Prostate gland (tissue), 2 donors: ENCODE data around the gene ZNF22. TPM values are rescaled to one million over a fixed set of nuclear protein-coding genes. Genes with fewer than 3 reads are reported as not detected.

ENCODE experiments used
- DNase-seq: peaks from one replicate; pipeline ENCODE4 v3.0.0-alpha.2; 2019; ENCODE audit warnings: low spot score
- H3K27ac ChIP-seq, 2 donors: fragments of 200-600 bp; sonication (generic); 2 replicates each; pipeline ENCODE4 v1.5.1; 2017 to 2019
- H3K27me3 ChIP-seq: fragments of 200-600 bp; sonication (generic); replicated peaks from 2 replicates; pipeline ENCODE4 v1.5.1; 2019; ENCODE audit not compliant: insufficient read depth
- H3K36me3 ChIP-seq, 2 donors: fragments of 200-600 bp; sonication (generic); 1 replicate in 1 of 2; 2 replicates in 1 of 2; pipeline versions ENCODE4 v1.5.1 to v1.8.1; 2017 to 2019
- H3K4me1 ChIP-seq: fragments of 200-600 bp; sonication (generic); replicated peaks from 2 replicates; pipeline ENCODE4 v1.5.1; 2019
- H3K4me3 ChIP-seq, 2 donors: fragments of 200-600 bp; sonication (generic); 2 replicates each; pipeline ENCODE4 v1.5.1; 2017 to 2019
- H3K9me3 ChIP-seq: fragments of 200-600 bp; sonication (generic); 2 replicates; pipeline ENCODE4 v1.5.1; 2017
- CTCF ChIP-seq, 4 experiments: fragments of 200-600 bp in 2 of 4; fragments of 450-650 bp in 2 of 4; sonication (generic) in 2 of 4; IDR thresholded peaks; 1 replicate in 3 of 4; 2 replicates in 1 of 4; pipeline ENCODE4 v1.5.1; 2016 to 2019; ENCODE audit warnings: antibody characterized with exemption in 4 of 4, mild to moderate bottlenecking in 2 of 4, moderate library complexity in 2 of 4
- POLR2A ChIP-seq: fragments of 450-650 bp; IDR thresholded peaks from one replicate; pipeline ENCODE4 v1.6.1; 2016; ENCODE audit warnings: antibody characterized with exemption, mild to moderate bottlenecking
- POLR2AphosphoS5 ChIP-seq: sonication (generic); formaldehyde crosslinking; IDR thresholded peaks from one replicate; pipeline ENCODE4 v1.6.1; 2017; ENCODE audit warnings: antibody characterized with exemption
- WGBS: methylation state at CpG from one replicate; pipeline ENCODE4 v1.1.5; 2018; 5-methylcytosine and 5-hydroxymethylcytosine counted together
- intact Hi-C: fragments of 100-400 bp; cut with DNase I; formaldehyde crosslinking; loops from one replicate; pipeline ENCODE4 v1.14.2; 2022
- total RNA-seq, 2 donors: library from RNA; depleted of rRNA; stranded (reverse); fragments of >200 nt; gene quantifications; one replicate each; pipeline ENCODE4 v1.1.0, GENCODE V29; 2016

The ZNF22 gene
- total RNA-seq, 2 donors from 2014 or later = 15.8 to 24.2 TPM

GRCh38 chr10:45015590-45015989, 14.9 kb downstream of the ZNF22 start:
- Histone ChIP-seq H3K27ac (no peak overlapping the region), H3K36me3 (no peaks in the 10 kb centered on the region), H3K27me3 (no peaks in the 10 kb centered on the region), H3K9me3 (no peaks in the 10 kb centered on the region), H3K4me3 (no peak overlapping the region), H3K4me1 (no peaks in the 10 kb centered on the region)
- 49% methylated on average over 2 of the region's 2 CpGs for WGBS
- intact Hi-C loops = no loop called here
- TF ChIP-seq POLR2AphosphoS5 (no peak), POLR2A (no peak), CTCF (IDR thresholded peaks at IDR 0.05) (no peak)
- DNase-seq = no peak

GRCh38 chr10:45023426-45023825, 22.7 kb downstream of the ZNF22 start:
- H3K4me1 ChIP-seq = no peaks in the 10 kb centered on the region
- intact Hi-C loops = no loop called here

DNA sequence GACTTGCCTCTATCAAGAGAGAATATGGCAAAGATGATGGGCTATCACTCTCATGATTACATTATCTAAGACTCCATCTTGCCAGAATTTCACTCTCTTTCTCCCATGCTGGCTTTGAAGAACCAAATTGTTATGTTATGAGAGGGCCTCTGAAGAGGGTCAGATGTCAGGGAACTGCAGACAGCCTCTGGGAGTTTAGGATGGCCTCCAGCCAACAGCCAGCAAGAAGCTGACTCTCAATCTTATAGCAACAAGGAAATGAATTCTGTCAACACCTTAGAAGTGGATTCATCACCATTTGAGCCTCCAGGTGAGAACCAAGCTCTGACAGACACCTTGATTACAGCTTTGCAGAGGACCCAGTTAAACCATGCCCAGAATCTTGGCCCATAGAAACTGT, 33.6 kb downstream of the ZNF22 start:
- Histone ChIP-seq H3K36me3 (no peaks in the 10 kb centered on the region), H3K27me3 (no peaks in the 10 kb centered on the region), H3K27ac (no peak overlapping the region), H3K9me3 (no peaks in the 10 kb centered on the region), H3K4me1 (no peaks in the 10 kb centered on the region), H3K4me3 (no peak overlapping the region)
- intact Hi-C loops = no loop called here
- no peak for DNase-seq
- TF ChIP-seq CTCF (IDR thresholded peaks at IDR 0.05) (no peak), POLR2A (no peak), POLR2AphosphoS5 (no peak)

More at GRCh38 chr10:45023426-45023825, 22.7 kb downstream of the ZNF22 start:
- no peaks in the 10 kb centered on the region for H3K27me3 ChIP-seq
- no peak for DNase-seq
- TF ChIP-seq POLR2A (no peak), POLR2AphosphoS5 (no peak), CTCF (IDR thresholded peaks at IDR 0.05) (no peak)
- H3K9me3 ChIP-seq = no peaks in the 10 kb centered on the region
- H3K36me3 ChIP-seq = no peaks in the 10 kb centered on the region
- 92% methylated on average over 2 of the region's 2 CpGs for WGBS
- no peak overlapping the region for H3K27ac ChIP-seq
- no peak overlapping the region for H3K4me3 ChIP-seq

GRCh38 chr10:45035673-45036072, 35.0 kb downstream of the ZNF22 start:
- TF ChIP-seq CTCF (IDR thresholded peaks at IDR 0.05) (no peak), POLR2AphosphoS5 (no peak), POLR2A (no peak)
- DNase-seq = no peak
- Histone ChIP-seq H3K36me3 (no peaks in the 10 kb centered on the region), H3K4me1 (no peaks in the 10 kb centered on the region), H3K9me3 (no peaks in the 10 kb centered on the region), H3K4me3 (no peak overlapping the region), H3K27ac (no peak overlapping the region), H3K27me3 (no peaks in the 10 kb centered on the region)
- intact Hi-C loops = no loop called here

GRCh38 chr10:45040921-45041542, 40.3 kb downstream of the ZNF22 start:
- H3K36me3 ChIP-seq = no peaks in the 10 kb centered on the region
- TF ChIP-seq POLR2A (no peak), CTCF (IDR thresholded peaks at IDR 0.05) (no peak), POLR2AphosphoS5 (no peak)
- H3K27me3 ChIP-seq = no peaks in the 10 kb centered on the region
- intact Hi-C loops = no loop called here
- H3K9me3 ChIP-seq = no peaks in the 10 kb centered on the region
- no peak overlapping the region for H3K27ac ChIP-seq
- H3K4me3 ChIP-seq = no peak overlapping the region
- H3K4me1 ChIP-seq = no peaks in the 10 kb centered on the region
- no peak for DNase-seq
